ENCODE measurements around the gene HMCES. TPM values are rescaled to one million over a fixed set of nuclear protein-coding genes. Genes with fewer than 3 reads are reported as not detected.

Gene HMCES
- total RNA-seq, 4 donors from 2014 or later = 11.3 to 32.6 (median 23.9) TPM

DNA sequence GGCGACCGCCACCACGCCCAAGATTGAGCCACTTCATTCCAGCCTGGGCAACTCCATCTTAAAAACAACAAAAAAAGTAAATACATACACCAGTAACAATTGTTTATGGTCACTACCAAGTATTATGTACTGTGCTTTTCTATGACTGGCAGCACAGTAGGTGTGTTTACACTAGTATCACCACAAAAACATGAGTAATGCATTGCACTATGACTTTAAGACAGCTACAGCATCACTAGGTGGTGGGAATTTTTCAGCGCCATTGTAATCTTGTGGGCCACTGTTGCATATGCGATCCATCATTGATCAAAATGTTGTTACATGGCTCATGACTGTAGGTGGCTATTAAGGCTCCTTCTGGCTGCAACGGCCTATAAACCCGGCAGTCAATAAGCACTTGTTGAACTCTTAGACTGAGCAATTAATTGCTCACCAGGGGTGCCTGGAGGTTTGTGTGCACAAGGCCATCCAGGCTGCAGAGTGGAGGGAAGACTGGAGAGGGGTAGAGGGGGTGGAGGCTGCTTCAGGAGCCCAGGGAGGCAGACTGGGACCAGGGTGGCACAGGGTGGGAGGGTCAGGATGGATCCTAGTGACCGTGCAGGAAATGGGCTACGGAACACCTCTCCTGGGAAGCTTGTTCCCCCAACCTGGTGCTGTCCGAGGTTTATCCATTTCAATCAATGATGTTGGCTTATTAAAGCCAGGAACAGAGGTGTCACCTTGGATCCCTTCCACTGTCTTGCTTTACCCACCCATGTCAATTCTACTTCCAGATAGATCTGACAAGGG, 47.1 kb upstream of the HMCES start:
- H3K36me3 ChIP-seq = no peaks in the 10 kb centered on the region
- intact Hi-C loops (cut with DNase I; ENCODE audit: low total_unique reads) = no loop called here
- H3K4me1 ChIP-seq = peaks cover 0 to 29% (median 7%) of the 10 kb centered on the region in 4 donors
- peak overlapping the region in 1 of 4 donors; percentile 67 for H3K27ac ChIP-seq
- in situ Hi-C loops (cut with MboI; ENCODE audit: low pct_ligation_motif_present in 1 of 4, low pct_unique_long_range_greater_than_20kb in 1 of 4, low sequenced_read_pairs in 3 of 4) = no loop called here
- no peaks in the 10 kb centered on the region for H3K9me3 ChIP-seq
- DNase-seq = no peak
- no peak for TF ChIP-seq POLR2A (IDR thresholded peaks at IDR 0.05)
- no peak for TF ChIP-seq POLR2AphosphoS5 (IDR thresholded peaks at IDR 0.05)
- TF ChIP-seq EP300 (IDR thresholded peaks at IDR 0.05; ENCODE audit: low read depth) = no peak
- TF ChIP-seq, protein P1, sequence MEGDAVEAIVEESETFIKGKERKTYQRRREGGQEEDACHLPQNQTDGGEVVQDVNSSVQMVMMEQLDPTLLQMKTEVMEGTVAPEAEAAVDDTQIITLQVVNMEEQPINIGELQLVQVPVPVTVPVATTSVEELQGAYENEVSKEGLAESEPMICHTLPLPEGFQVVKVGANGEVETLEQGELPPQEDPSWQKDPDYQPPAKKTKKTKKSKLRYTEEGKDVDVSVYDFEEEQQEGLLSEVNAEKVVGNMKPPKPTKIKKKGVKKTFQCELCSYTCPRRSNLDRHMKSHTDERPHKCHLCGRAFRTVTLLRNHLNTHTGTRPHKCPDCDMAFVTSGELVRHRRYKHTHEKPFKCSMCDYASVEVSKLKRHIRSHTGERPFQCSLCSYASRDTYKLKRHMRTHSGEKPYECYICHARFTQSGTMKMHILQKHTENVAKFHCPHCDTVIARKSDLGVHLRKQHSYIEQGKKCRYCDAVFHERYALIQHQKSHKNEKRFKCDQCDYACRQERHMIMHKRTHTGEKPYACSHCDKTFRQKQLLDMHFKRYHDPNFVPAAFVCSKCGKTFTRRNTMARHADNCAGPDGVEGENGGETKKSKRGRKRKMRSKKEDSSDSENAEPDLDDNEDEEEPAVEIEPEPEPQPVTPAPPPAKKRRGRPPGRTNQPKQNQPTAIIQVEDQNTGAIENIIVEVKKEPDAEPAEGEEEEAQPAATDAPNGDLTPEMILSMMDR (IDR thresholded peaks at IDR 0.05) = no peak
- 85 to 89% methylated on average over 4 to 10 of the region's 10 CpGs for WGBS, 2 donors (ENCODE audit: low coverage in 1 of 2)
- H3K4me3 ChIP-seq = no peak overlapping the region
- no peaks in the 10 kb centered on the region for H3K27me3 ChIP-seq

DNA sequence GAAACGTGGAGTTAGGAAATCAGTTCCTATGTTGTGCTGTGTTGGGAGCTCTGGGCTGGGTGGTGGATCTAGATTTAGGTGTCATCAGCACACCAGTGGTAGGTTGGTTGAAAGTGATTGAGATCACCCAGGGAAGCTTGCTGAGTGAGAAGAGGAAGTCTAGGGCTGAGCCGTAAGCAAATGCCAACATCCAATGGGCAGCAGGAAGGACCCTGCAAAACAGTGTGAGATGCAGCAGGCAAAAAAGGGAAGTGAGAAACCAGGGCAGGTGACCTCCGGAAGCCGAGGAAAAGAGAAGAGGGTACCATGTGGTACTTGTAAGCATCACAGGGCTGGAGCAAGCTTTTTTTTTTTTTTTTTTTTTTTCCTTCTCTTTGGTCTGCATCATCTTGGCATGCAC, 45.1 kb upstream of the HMCES start:
- WGBS, 2 donors (ENCODE audit: low coverage in 1 of 2) = 63 to 69% methylated on average over 4 of the region's 4 CpGs
- peak; percentile 67 for DNase-seq
- Histone ChIP-seq H3K4me1 (peaks cover 0 to 20% (median 2%) of the 10 kb centered on the region in 4 donors), H3K9me3 (no peaks in the 10 kb centered on the region), H3K36me3 (no peaks in the 10 kb centered on the region), H3K4me3 (no peak overlapping the region), H3K27me3 (no peaks in the 10 kb centered on the region), H3K27ac (peak overlapping the region in 3 of 4 donors; percentile 1 to 10 (median 9))
- in situ Hi-C loops (cut with MboI; ENCODE audit: low pct_ligation_motif_present in 1 of 4, low pct_unique_long_range_greater_than_20kb in 1 of 4, low sequenced_read_pairs in 3 of 4) (no loop called here), intact Hi-C loops (cut with DNase I; ENCODE audit: low total_unique reads) (no loop called here)
- TF ChIP-seq POLR2AphosphoS5 (IDR thresholded peaks at IDR 0.05) = no peak
- TF ChIP-seq EP300 (IDR thresholded peaks at IDR 0.05; ENCODE audit: low read depth) = no peak

DNA sequence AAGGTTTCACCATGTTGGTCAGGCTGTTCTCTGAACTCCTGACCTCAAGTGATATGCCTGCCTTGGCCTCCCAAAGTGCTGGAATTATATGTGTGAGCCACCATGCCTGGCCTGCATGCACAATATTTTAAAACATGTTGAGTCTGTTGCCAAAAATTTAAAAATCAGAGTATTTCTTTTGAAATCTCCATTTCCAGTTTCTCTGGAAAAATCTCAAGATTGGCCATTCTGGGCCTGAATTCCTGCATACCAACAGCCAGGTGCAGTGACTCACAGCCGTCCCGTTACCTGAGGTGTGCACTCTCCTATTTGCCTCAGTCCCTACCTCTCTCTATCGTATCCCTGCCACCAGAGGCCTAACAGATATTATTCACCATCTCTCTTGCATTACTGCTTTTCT, 44.2 kb upstream of the HMCES start:
- in situ Hi-C loops (cut with MboI; ENCODE audit: low pct_ligation_motif_present in 1 of 4, low pct_unique_long_range_greater_than_20kb in 1 of 4, low sequenced_read_pairs in 3 of 4) (no loop called here), intact Hi-C loops (cut with DNase I; ENCODE audit: low total_unique reads) (no loop called here)
- no peak overlapping the region for H3K4me3 ChIP-seq
- H3K36me3 ChIP-seq = no peaks in the 10 kb centered on the region
- peak overlapping the region in 1 of 4 donors; percentile 38 for H3K27ac ChIP-seq
- no peak for TF ChIP-seq POLR2AphosphoS5 (IDR thresholded peaks at IDR 0.05)
- TF ChIP-seq EP300 (IDR thresholded peaks at IDR 0.05; ENCODE audit: low read depth) = no peak
- TF ChIP-seq, protein P1 (IDR thresholded peaks at IDR 0.05) = no peak
- no peak for TF ChIP-seq POLR2A (IDR thresholded peaks at IDR 0.05)
- no peaks in the 10 kb centered on the region for H3K27me3 ChIP-seq
- no peak for DNase-seq
- WGBS, 2 donors (ENCODE audit: low coverage in 1 of 2) = 93 to 94% methylated on average over 3 of the region's 3 CpGs
- no peaks in the 10 kb centered on the region for H3K9me3 ChIP-seq
- H3K4me1 ChIP-seq = peaks cover 0 to 18% (median under 1%) of the 10 kb centered on the region in 4 donors

DNA sequence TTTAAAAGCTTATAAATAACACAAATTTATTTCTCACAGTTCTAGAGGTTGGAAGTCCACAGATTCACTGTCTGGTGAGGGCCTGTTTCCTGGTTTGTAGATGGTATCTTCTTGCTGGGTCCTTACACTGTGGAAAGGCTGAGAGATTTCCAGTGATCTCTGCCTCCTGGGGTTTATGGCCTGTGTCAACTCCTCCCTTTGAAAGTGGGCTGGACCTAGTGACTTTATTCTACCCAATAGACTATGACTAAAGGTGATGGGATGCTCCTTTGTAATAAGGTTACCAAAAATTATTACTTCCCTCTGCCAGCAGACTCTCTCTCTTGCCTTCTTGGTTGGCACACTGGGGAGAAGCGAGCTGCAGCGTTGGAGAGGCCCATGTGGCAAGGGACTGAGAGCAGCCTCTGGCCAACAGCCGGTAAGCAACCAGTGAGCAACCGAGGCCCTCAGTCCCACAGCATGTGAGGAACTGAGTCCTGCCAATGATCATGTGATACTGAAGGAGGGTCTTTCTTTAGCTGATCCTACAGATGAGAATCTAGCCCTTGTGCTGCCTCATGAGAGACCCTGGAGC, 43.2 kb upstream of the HMCES start:
- H3K27me3 ChIP-seq = no peaks in the 10 kb centered on the region
- intact Hi-C loops (cut with DNase I; ENCODE audit: low total_unique reads) = no loop called here
- H3K4me1 ChIP-seq = peaks cover 0 to 15% (median 0%) of the 10 kb centered on the region in 4 donors
- 93% methylated on average over 4 of the region's 4 CpGs; no CpG with 5 or more reads in 1 of the 2 donors for WGBS, 2 donors (ENCODE audit: low coverage in 1 of 2)
- TF ChIP-seq POLR2AphosphoS5 (IDR thresholded peaks at IDR 0.05) = no peak
- TF ChIP-seq, protein P1 (IDR thresholded peaks at IDR 0.05) = no peak
- no peak for TF ChIP-seq POLR2A (IDR thresholded peaks at IDR 0.05)
- no peak for TF ChIP-seq EP300 (IDR thresholded peaks at IDR 0.05; ENCODE audit: low read depth)
- no peak overlapping the region for H3K4me3 ChIP-seq
- peak overlapping the region in 3 of 4 donors; percentile 0 to 38 (median 28) for H3K27ac ChIP-seq
- H3K36me3 ChIP-seq = no peaks in the 10 kb centered on the region
- H3K9me3 ChIP-seq = no peaks in the 10 kb centered on the region
- DNase-seq = no peak
- in situ Hi-C loops (cut with MboI; ENCODE audit: low pct_ligation_motif_present in 1 of 4, low pct_unique_long_range_greater_than_20kb in 1 of 4, low sequenced_read_pairs in 3 of 4) = no loop called here
